AML-193 (cell line): ENCODE results near the gene B4GALNT4.
"Not testable (repeated sequence)": the region's sequence is repeated elsewhere in the genome, so short reads cannot be mapped to it uniquely, and the experiment has no call there.

Experiments
- DNase-seq, 2 experiments: peaks; one replicate each; lab custom pipeline; 2025; lab: John Stamatoyannopoulos, UW

The B4GALNT4 gene

GRCh38 chr11:393219-394033, 24.1 kb downstream of the B4GALNT4 start:
- DNase-seq = no peak

DNA sequence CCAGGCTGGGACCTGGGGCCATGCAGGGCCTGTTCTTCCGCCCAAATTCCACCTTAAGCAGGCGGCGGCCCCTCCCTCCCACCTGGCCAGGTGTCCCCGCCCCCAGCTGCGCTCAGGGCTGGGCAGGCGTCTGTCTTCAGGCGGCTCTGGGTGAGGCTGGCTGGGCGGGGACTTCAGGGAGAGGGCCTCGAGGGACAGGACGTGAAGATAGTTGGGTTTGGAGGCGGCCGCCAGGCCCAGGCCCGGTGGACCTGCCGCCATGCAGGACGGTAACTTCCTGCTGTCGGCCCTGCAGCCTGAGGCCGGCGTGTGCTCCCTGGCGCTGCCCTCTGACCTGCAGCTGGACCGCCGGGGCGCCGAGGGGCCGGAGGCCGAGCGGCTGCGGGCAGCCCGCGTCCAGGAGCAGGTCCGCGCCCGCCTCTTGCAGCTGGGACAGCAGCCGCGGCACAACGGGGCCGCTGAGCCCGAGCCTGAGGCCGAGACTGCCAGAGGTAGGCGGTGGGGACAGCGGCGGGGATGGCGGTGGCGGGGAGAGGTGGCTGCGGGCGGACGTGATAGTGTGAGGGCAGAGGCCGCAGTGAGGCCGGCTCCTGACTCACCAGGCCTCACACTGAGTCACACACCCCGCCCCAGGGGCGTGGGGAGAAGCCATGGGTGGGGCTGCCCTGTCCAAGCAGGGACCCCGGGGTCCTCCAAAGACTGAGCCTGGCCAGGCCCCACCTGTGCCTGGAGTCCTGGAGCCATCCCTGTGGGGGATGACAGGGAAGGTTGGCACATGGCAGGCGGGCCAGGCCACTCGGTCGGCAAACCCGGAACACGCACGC, 24.9 kb downstream of the B4GALNT4 start, which contains the start of gene PKP3:
Gene PKP3 (plus strand): TSS at position 176 of the 824 bp plus-strand sequence. CDS start 84 bp downstream, at position 260.
- no peak for DNase-seq

DNA sequence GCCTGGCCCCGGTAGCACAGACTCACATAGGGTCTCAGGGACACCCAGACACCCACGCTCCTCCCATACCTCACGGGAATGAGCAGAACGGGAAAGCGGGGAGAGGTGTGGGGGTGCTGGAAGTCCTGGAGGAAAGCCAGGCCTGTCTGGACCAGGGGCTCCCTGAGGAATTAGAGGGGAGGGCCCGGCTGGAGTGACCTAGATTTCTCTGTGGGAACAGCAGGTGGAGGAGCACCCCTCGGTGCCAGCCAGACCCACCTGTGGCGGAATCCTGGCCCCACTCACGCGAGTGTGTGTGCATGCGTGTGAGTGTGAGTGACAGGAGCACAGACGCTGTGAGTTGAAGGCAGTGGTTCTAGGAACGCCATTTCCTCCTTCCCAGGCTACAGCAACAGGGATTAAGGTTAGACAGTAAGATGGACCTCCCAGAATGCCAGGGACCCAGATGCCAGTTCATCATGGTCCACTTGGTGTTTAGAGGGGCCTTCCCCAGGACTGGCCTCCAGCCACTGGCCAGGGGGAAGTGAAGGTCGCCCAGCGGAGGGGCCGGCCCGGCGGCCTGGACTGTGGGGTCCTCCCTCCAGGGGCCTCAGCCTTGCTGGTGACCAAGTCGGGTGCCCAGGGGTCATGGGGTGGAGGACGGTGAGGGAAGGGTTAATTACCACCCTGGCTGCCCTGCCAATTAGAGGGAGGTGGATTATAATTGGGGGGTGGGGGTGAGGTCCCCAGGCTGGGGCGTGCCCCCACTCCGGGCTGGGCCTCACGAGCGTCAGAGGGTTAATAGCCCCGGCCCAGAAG, 25.8 kb downstream of the B4GALNT4 start:
- no peak for DNase-seq

GRCh38 chr11:395866-396265, 26.6 kb downstream of the B4GALNT4 start:
- no peak for DNase-seq

DNA sequence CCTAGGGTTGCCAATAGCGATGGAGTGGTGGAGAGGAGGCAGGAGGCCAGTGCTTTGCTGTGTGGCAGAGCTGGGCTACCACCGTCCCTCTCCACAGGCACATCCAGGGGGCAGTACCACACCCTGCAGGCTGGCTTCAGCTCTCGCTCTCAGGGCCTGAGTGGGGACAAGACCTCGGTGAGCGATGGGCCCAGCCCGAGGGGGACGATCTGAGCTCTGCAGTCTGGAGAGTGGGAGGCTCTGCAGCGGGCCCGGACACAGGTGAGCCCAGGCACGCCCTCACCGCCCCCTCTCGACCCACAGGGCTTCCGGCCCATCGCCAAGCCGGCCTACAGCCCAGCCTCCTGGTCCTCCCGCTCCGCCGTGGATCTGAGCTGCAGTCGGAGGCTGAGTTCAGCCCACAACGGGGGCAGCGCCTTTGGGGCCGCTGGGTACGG, 27.2 kb downstream of the B4GALNT4 start:
- DNase-seq = peak; percentile 18 to 49

- peak; percentile 53 to 69 for DNase-seq
Measured at GRCh38 chr11:396948-397548, 27.7 kb downstream of the B4GALNT4 start.

DNA sequence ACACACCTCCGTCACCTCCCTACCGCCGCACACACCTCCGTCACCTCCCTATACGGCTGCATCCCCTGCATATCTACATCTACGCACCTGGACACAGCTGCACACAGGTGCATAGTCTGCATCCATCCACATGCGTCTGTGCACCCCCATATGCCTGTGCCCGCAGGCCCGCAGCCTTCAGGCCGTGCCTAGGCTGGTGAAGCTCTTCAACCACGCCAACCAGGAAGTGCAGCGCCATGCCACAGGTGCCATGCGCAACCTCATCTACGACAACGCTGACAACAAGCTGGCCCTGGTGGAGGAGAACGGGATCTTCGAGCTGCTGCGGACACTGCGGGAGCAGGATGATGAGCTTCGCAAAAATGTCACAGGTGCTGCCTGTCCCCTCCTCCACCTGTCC, 29.5 kb downstream of the B4GALNT4 start:
- DNase-seq = peak in 1 of 2 experiments; percentile 8

GRCh38 chr11:399731-400211, 30.5 kb downstream of the B4GALNT4 start:
- DNase-seq = no peak

GRCh38 chr11:400241-400689, 31.0 kb downstream of the B4GALNT4 start:
- no peak for DNase-seq

DNA sequence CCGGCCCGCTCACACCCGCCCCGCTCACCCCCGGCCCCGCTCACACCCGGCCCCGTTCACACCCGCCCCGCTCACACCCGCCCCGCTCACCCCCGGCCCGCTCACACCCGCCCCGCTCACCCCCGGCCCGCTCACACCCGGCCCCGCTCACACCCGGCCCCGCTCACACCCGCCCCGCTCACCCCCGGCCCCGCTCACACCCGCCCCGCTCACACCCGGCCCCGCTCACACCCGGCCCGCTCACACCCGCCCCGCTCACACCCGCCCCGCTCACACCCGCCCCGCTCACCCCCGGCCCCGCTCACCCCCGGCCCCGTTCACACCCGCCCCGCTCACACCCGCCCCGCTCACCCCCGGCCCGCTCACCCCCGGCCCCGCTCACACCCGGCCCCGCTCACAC, 31.9 kb downstream of the B4GALNT4 start:
- DNase-seq = not testable (repeated sequence)

DNA sequence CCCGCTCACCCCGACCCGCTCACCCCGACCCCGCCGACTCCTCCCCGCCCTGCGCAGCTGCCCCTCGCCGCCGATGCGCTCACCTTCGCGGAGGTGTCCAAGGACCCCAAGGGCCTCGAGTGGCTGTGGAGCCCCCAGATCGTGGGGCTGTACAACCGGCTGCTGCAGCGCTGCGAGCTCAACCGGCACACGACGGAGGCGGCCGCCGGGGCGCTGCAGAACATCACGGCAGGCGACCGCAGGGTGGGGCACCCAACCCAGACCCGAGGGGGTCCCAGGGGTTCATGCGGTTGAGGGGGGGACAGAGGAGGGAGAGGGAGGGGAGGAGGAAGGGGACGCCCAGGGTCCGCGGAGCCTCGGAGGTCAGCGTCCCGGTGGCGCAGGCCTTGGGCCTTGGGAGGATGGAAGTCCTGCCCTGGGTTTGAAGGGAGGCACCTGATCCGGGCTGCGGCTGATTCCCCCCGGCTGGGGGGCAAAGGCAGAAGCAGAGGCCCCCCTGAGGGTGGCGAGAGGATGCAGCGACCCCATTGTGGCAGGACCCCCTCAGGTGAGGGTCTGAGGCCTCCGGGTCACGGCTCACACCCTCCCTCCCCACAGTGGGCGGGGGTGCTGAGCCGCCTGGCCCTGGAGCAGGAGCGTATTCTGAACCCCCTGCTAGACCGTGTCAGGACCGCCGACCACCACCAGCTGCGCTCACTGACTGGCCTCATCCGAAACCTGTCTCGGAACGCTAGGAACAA, 33.9 kb downstream of the B4GALNT4 start:
- no peak for DNase-seq

GRCh38 chr11:403761-404431, 34.6 kb downstream of the B4GALNT4 start:
- DNase-seq = no peak

DNA sequence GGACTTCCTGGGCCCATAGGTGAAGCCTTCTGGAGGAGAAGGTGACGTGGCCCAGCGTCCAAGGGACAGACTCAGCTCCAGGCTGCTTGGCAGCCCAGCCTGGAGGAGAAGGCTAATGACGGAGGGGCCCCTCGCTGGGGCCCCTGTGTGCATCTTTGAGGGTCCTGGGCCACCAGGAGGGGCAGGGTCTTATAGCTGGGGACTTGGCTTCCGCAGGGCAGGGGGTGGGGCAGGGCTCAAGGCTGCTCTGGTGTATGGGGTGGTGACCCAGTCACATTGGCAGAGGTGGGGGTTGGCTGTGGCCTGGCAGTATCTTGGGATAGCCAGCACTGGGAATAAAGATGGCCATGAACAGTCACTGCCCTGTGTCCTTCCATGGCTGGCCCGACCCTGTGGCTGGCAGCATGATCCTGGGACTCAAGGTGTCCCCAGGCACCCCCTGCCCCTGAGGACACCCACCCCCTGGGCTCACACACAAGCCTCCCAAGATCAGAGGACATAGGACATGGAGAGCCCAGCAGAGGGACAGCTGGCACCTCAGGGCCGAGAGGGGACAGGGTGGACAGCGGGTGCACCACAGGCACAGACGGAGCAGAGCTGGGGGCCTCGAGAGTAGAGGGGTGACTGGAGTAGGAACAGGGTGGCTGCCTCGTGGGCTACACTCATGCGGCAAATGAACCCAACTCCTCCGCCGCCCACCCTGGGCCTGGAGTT, 35.4 kb downstream of the B4GALNT4 start:
- DNase-seq = no peak

DNA sequence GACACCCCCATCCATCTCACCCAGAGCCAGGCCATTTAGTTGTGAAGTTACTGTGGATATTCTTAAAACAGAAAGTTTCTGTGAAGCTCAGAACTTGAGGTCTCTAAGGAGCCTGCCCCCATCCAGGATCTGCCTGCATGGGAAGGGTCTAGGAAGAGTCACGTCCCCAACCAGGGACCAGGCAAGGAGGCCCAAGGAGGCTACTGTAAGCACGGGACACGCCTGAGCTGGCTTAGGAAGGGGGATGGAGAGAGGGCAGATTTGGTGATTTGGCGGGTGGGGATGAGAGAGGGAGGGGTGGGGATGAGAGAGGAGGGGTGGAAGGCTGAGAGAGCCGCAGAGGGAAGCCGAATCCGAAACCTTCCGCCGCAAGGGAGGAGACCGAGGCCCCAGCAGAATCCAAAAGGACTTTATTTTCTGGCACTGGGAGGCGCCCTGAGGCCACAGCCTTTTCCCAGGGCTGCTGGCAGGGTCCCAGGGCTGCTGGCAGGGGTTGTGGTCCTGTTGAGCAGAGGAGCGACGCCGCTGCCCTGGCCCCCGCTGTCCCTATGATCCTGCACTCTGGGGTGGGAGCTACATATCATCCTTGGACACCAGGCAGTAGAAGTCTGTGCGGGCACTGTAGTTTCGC, 36.1 kb downstream of the B4GALNT4 start:
- DNase-seq = no peak

DNA sequence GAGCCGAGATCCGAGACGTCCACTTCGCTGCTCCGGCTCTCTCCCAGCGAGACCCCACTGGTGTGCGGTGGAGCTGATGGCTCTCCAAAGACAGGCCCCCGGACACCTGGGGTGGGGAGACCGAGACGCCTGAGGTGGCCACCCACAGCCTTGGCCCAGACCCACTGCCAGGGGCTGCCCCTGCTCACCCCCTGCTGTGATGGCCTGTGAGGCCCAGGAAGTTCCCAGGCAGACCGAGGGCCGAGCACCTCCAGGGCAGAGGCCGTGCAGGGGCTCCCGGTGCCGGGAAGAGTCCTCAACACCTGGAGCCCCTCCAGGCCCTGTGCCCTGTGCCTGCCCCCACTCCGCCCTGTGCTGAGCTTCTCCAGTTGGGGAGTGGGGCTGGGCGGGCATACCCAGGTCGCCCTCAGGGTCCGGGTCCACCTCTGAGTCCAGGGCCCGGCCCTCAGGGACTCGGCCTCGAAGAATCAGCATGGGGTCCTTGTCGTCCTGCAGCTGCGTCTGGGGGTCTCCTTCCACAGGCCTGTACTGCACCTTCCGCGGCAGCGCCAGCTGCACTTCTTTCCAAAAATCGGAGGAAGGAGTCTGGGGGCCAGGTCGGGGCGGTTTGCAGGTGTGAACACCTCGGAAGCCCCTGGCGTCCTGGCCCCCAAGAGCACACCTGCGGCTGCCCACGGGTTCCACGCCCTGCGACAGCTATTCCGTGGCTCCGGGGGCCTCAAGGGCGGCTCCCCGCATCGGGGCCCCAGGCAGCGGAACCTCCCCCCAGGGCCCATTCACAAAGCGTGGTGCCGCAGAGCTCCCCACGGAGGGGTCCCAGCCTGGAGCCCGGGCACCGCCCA, 36.9 kb downstream of the B4GALNT4 start:
- DNase-seq = no peak

GRCh38 chr11:406796-407650, 37.7 kb downstream of the B4GALNT4 start:
- peak; percentile 18 to 21 for DNase-seq

GRCh38 chr11:407651-408123, 38.4 kb downstream of the B4GALNT4 start:
- no peak for DNase-seq
